HepG2 (cell line): Measurements from ENCODE around the gene CNOT6. TPM values are rescaled to one million over a fixed set of nuclear protein-coding genes. Genes with fewer than 3 reads are reported as not detected.

ENCODE experiments used
- ATAC-seq: fragments of 200-7000 bp; cut with Tn5 transposase; 3 replicates; pipeline ENCODE4 v1.9.1; 2020; ENCODE audit warnings: mild to moderate bottlenecking, moderate library complexity
- BruUV-seq: library from RNA; stranded (reverse); fragments of 400-500 nt; replicated peaks from 2 replicates; lab custom pipeline; 2021; lab: Mats Ljungman, UMichigan
- CTCF ChIA-PET: fragments of 300-600 bp; formaldehyde crosslinking; extraction: SDS; loops from one replicate; lab custom pipeline; 2021; ENCODE audit warnings: low total read pairs, inconsistent platforms, low intra/inter-chr PET ratio; lab: Yijun Ruan, JAX
- POLR2A ChIA-PET: fragments of 350-600 bp; sonication (Branson Sonifier 250); formaldehyde crosslinking; loops from one replicate; lab custom pipeline; 2020; ENCODE audit warnings: antibody characterized with exemption, inconsistent platforms; lab: Yijun Ruan, JAX
- DNase-seq: peaks from one replicate; pipeline ENCODE4 v3.0.0-alpha.2; 2015; ENCODE audit warnings: low spot score
- FAIRE-seq: peaks from 3 replicates; lab custom pipeline; 2011; peaks lifted over from hg19 to GRCh38; lab: Jason Lieb, UNC
- H2AFZ ChIP-seq: one replicate; pipeline ENCODE4 v1.6.1; 2011; ENCODE audit warnings: low read length, inconsistent platforms
- H3K27ac ChIP-seq: fragments of 300-600 bp; 3 replicates; pipeline ENCODE4 v1.8.0; 2011; ENCODE audit warnings: mixed run types, mild to moderate bottlenecking, mixed read lengths, low read length, inconsistent platforms; ENCODE audit not compliant: insufficient read depth; ENCODE audit errors: extremely low read length
- H3K27me3 ChIP-seq, 2 experiments: fragments of 200-600 bp in 1 of 2; 2 replicates in 1 of 2; 3 replicates in 1 of 2; pipeline versions ENCODE4 v1.6.0 to v1.8.0; 2011; ENCODE audit warnings: low read length in 2 of 2, mild to moderate bottlenecking in 2 of 2, moderate library complexity in 2 of 2, inconsistent platforms in 1 of 2; ENCODE audit not compliant: insufficient read depth in 2 of 2, control insufficient read depth in 1 of 2
- H3K36me3 ChIP-seq, 2 experiments: fragments of 200-600 bp in 1 of 2; replicated peaks in 1 of 2; 2 replicates in 1 of 2; 3 replicates in 1 of 2; pipeline versions ENCODE4 v1.5.1 to v1.8.0; 2011; ENCODE audit warnings: low read length in 2 of 2, inconsistent platforms in 1 of 2; ENCODE audit not compliant: insufficient read depth in 2 of 2, control insufficient read depth in 1 of 2
- H3K4me1 ChIP-seq: 2 replicates; pipeline ENCODE4 v1.5.1; 2012; ENCODE audit warnings: low read length, inconsistent platforms; ENCODE audit not compliant: insufficient read depth
- H3K4me2 ChIP-seq: 2 replicates; pipeline ENCODE4 v1.6.0; 2011; ENCODE audit warnings: low read depth, low read length, inconsistent platforms
- H3K4me3 ChIP-seq, 3 experiments: fragments of 200-600 bp in 1 of 3; sonication (generic), shearing (Covaris generic) in 1 of 3; replicated peaks in 1 of 3; 2 replicates each; pipeline ENCODE4 v1.5.1; 2011 to 2016; ENCODE audit warnings: low read length in 3 of 3, inconsistent platforms in 2 of 3, low read depth in 2 of 3, mild to moderate bottlenecking in 2 of 3, control low read depth in 1 of 3, mixed read lengths in 1 of 3; ENCODE audit not compliant: insufficient read depth in 1 of 3
- H3K79me2 ChIP-seq: one replicate; pipeline ENCODE4 v1.6.1; 2011; ENCODE audit warnings: low read length, inconsistent platforms; ENCODE audit not compliant: insufficient read depth
- H3K9ac ChIP-seq: 2 replicates; pipeline ENCODE4 v1.6.0; 2011; ENCODE audit warnings: mild to moderate bottlenecking, low read depth, low read length, inconsistent platforms; ENCODE audit not compliant: insufficient read depth
- H3K9me3 ChIP-seq: 2 replicates; pipeline ENCODE4 v1.5.1; 2012; ENCODE audit warnings: mild to moderate bottlenecking, low read length
- H4K20me1 ChIP-seq: 2 replicates; pipeline ENCODE4 v1.6.0; 2011; ENCODE audit warnings: inconsistent platforms, mild to moderate bottlenecking, low read length, moderate library complexity; ENCODE audit not compliant: insufficient read depth
- DNMT1 ChIP-seq: sonication (generic); formaldehyde crosslinking; IDR thresholded peaks from 2 replicates; pipeline ENCODE4 v1.5.1; 2020; ENCODE audit warnings: mild to moderate bottlenecking, missing genetic modification reagents
- KAT8 ChIP-seq: IDR thresholded peaks from 2 replicates; pipeline ENCODE4 v1.6.1; 2016; ENCODE audit warnings: missing genetic modification reagents, missing compliant biosample characterization
- NFRKB ChIP-seq: fragments of 450-650 bp; IDR thresholded peaks from 2 replicates; pipeline ENCODE4 v1.6.1; 2017
- NRL ChIP-seq: sonication (generic); formaldehyde crosslinking; IDR thresholded peaks from 2 replicates; pipeline ENCODE4 v1.5.0; 2020; ENCODE audit warnings: missing genetic modification reagents, mild to moderate bottlenecking, moderate library complexity, borderline replicate concordance
- PPARG ChIP-seq: conservative IDR thresholded peaks from 2 replicates; pipeline ENCODE4 v1.6.1; 2016; ENCODE audit warnings: missing biosample characterization, missing genetic modification reagents
- SETDB1 ChIP-seq: sonication (generic); formaldehyde crosslinking; IDR thresholded peaks from 2 replicates; pipeline ENCODE4 v1.5.1; 2020; ENCODE audit warnings: missing genetic modification reagents, mild to moderate bottlenecking, borderline replicate concordance
- U2AF2 ChIP-seq: fragments of 200-400 bp; formaldehyde crosslinking; IDR thresholded peaks from 2 replicates; pipeline ENCODE4 v1.6.1; 2017; ENCODE audit warnings: low read depth, mild to moderate bottlenecking, low read length
- ZNF143 ChIP-seq: sonication (generic); formaldehyde crosslinking; IDR thresholded peaks from 2 replicates; pipeline ENCODE4 v1.4.0; 2020; ENCODE audit warnings: missing genetic modification reagents
- ZNF577 ChIP-seq: sonication (generic); formaldehyde crosslinking; IDR thresholded peaks from 2 replicates; pipeline ENCODE4 v1.4.0; 2020; ENCODE audit warnings: mild to moderate bottlenecking, low read depth, missing genetic modification reagents, borderline replicate concordance
- ZNF614 ChIP-seq: IDR thresholded peaks from 2 replicates; pipeline ENCODE4 v1.6.1; 2018; ENCODE audit warnings: missing biosample characterization, missing genetic modification reagents, inconsistent platforms, borderline replicate concordance
- WGBS: methylation state at CpG from one replicate; pipeline ENCODE4 v1.1.6; 2017; ENCODE audit warnings: low lambda C conversion rate; 5-methylcytosine and 5-hydroxymethylcytosine counted together
- in situ Hi-C: cut with HindIII; loops from 2 replicates; pipeline ENCODE4 v1.10.0; 2017; ENCODE audit warnings: low pct_unique_long_range_greater_than_20kb; ENCODE audit not compliant: extremely low pct_ligation_motif_present
- intact Hi-C: fragments of 100-400 bp; cut with micrococcal nuclease; formaldehyde crosslinking; loops from one replicate; pipeline ENCODE4 v1.10.0; 2022; ENCODE audit not compliant: unreplicated experiment
- polyA plus RNA-seq, 8 experiments: library from polyadenylated mRNA; depleted of rRNA in 3 of 8; stranded (reverse) in 7 of 8; unstranded in 1 of 8; fragments of >200 nt; fragmentation: Illumina TruSeq in 4 of 8; extraction: Trizol in 4 of 8; gene quantifications; 2 replicates each; pipeline versions ENCODE4 v1.2.1 to v1.2.3, GENCODE V29; 2011 to 2016; ENCODE audit warnings: low read depth in 4 of 8, missing spikeins in 1 of 8, mixed read lengths in 1 of 8; ENCODE audit not compliant: insufficient read depth in 1 of 8
- total RNA-seq, 5 experiments: library from RNA; depleted of rRNA; stranded (reverse); fragments of >200 nt; fragmentation: Illumina TruSeq; extraction: Trizol; gene quantifications; 2 replicates each; pipeline ENCODE4 v1.2.3, GENCODE V29; 2016; ENCODE audit warnings: low read depth in 1 of 5
- TF ChIP-seq, protein P1 (sequence below): sonication (generic); formaldehyde crosslinking; IDR thresholded peaks from 2 replicates; pipeline ENCODE4 v1.4.0; 2020; ENCODE audit warnings: mild to moderate bottlenecking, missing genetic modification reagents
- TF ChIP-seq, protein P2 (sequence below): IDR thresholded peaks from 2 replicates; pipeline ENCODE4 v1.6.1; 2012; ENCODE audit warnings: inconsistent platforms
- TF ChIP-seq, protein P3 (sequence below): sonication (generic); formaldehyde crosslinking; IDR thresholded peaks from 2 replicates; pipeline ENCODE4 v1.4.0; 2020; ENCODE audit warnings: missing genetic modification reagents
- TF ChIP-seq, protein P4 (sequence below): sonication (generic); formaldehyde crosslinking; IDR thresholded peaks from 2 replicates; pipeline ENCODE4 v1.4.0; 2020; ENCODE audit warnings: low read depth, mild to moderate bottlenecking, missing genetic modification reagents

CNOT6 gene
- total and polyA plus RNA-seq, 2 of the 13 experiments (the other 11 are each of a cell fraction or from before 2014, with no cell fraction given) = 8.8 to 9.1 TPM

DNA sequence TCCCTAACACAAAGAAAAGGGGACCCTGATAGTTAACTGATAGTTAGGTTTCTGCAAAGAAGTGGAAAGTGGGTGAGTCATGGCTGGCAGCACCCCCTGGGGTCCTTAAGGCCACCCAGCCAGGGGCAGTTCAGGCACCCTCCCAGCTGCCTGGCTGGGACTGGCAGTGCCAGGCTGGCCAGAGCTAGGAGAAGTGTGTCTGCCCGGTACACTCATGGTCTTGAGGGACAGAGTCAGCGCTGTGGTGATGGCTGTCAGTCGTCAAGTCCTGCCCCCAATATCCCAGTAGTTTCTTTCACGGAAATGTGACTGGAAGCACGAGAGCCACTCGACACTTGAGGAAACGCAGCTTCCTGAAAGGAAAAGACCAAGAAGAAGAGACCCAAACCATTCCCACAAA is 22.3 kb upstream of the CNOT6 start:
- intact Hi-C loops = loop anchor here (5.0 to 10.0 kb wide), 2 partner anchors 60 to 177 kb away; partner anchors contain the start of gene MAPK9
- no TSS peak for BruUV-seq

More for the DNA sequence above, 22.3 kb upstream of the CNOT6 start:
- Histone ChIP-seq H3K4me3 (no peak overlapping the region), H3K4me1 (peaks cover 13% of the 10 kb centered on the region), H4K20me1 (0 out of 2 replicates have a peak, but pooled peaks cover 2% of the 10 kb centered on the region), H3K79me2 (no peaks in the 10 kb centered on the region), H3K9me3 (no peaks in the 10 kb centered on the region), H3K36me3 (no peaks in the 10 kb centered on the region), H3K9ac (no peak overlapping the region), H3K4me2 (no peak overlapping the region), H2AFZ (no peak overlapping the region), H3K27ac (no peak overlapping the region), H3K27me3 (peaks cover 3 to 28% of the 10 kb centered on the region in 2 experiments; a peak in 3 of 5 replicates)
- ATAC-seq = no peak
- WGBS = 10% methylated on average over 5 of the region's 7 CpGs
- TF ChIP-seq SETDB1 (CRISPR knock-in tag) (no peak), DNMT1 (CRISPR knock-in tag) (no peak), PPARG (CRISPR knock-in tag) (no peak), ZNF143 (no peak), ZNF614 (CRISPR knock-in tag) (no peak), KAT8 (no peak), NFRKB (no peak), U2AF2 (no peak), ZNF577 (CRISPR knock-in tag) (no peak), NRL (CRISPR knock-in tag) (no peak)
- TF ChIP-seq, protein P1, sequence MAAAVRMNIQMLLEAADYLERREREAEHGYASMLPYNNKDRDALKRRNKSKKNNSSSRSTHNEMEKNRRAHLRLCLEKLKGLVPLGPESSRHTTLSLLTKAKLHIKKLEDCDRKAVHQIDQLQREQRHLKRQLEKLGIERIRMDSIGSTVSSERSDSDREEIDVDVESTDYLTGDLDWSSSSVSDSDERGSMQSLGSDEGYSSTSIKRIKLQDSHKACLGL = no peak
- TF ChIP-seq, protein P2, sequence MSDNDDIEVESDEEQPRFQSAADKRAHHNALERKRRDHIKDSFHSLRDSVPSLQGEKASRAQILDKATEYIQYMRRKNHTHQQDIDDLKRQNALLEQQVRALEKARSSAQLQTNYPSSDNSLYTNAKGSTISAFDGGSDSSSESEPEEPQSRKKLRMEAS = no peak
- TF ChIP-seq, protein P3, sequence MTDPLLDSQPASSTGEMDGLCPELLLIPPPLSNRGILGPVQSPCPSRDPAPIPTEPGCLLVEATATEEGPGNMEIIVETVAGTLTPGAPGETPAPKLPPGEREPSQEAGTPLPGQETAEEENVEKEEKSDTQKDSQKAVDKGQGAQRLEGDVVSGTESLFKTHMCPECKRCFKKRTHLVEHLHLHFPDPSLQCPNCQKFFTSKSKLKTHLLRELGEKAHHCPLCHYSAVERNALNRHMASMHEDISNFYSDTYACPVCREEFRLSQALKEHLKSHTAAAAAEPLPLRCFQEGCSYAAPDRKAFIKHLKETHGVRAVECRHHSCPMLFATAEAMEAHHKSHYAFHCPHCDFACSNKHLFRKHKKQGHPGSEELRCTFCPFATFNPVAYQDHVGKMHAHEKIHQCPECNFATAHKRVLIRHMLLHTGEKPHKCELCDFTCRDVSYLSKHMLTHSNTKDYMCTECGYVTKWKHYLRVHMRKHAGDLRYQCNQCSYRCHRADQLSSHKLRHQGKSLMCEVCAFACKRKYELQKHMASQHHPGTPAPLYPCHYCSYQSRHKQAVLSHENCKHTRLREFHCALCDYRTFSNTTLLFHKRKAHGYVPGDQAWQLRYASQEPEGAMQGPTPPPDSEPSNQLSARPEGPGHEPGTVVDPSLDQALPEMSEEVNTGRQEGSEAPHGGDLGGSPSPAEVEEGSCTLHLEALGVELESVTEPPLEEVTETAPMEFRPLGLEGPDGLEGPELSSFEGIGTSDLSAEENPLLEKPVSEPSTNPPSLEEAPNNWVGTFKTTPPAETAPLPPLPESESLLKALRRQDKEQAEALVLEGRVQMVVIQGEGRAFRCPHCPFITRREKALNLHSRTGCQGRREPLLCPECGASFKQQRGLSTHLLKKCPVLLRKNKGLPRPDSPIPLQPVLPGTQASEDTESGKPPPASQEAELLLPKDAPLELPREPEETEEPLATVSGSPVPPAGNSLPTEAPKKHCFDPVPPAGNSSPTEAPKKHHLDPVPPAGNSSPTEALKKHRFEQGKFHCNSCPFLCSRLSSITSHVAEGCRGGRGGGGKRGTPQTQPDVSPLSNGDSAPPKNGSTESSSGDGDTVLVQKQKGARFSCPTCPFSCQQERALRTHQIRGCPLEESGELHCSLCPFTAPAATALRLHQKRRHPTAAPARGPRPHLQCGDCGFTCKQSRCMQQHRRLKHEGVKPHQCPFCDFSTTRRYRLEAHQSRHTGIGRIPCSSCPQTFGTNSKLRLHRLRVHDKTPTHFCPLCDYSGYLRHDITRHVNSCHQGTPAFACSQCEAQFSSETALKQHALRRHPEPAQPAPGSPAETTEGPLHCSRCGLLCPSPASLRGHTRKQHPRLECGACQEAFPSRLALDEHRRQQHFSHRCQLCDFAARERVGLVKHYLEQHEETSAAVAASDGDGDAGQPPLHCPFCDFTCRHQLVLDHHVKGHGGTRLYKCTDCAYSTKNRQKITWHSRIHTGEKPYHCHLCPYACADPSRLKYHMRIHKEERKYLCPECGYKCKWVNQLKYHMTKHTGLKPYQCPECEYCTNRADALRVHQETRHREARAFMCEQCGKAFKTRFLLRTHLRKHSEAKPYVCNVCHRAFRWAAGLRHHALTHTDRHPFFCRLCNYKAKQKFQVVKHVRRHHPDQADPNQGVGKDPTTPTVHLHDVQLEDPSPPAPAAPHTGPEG = no peak
- TF ChIP-seq, protein P4, sequence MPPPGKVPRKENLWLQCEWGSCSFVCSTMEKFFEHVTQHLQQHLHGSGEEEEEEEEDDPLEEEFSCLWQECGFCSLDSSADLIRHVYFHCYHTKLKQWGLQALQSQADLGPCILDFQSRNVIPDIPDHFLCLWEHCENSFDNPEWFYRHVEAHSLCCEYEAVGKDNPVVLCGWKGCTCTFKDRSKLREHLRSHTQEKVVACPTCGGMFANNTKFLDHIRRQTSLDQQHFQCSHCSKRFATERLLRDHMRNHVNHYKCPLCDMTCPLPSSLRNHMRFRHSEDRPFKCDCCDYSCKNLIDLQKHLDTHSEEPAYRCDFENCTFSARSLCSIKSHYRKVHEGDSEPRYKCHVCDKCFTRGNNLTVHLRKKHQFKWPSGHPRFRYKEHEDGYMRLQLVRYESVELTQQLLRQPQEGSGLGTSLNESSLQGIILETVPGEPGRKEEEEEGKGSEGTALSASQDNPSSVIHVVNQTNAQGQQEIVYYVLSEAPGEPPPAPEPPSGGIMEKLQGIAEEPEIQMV = no peak
- DNase-seq = no peak
- ChIA-PET POLR2A (no interaction called here), CTCF (interaction anchor here (1.7 kb wide), 1 partner anchor 178 kb away, joined by 6 read pairs; no protein-coding TSS in a partner anchor)
- in situ Hi-C loops = loop anchor here (10.0 to 25.0 kb wide), 2 partner anchors 177 to 260 kb away; partner anchors contain the start of genes MAPK9 and RASGEF1C
- no peak for FAIRE-seq
